AG04449 (cell line): ENCODE results near the gene WDR35.

Source experiments
- CTCF ChIA-PET: fragments of 350-600 bp; formaldehyde crosslinking; extraction: SDS; loops from one replicate; lab custom pipeline; 2021; ENCODE audit warnings: antibody characterized with exemption; lab: Yijun Ruan, JAX
- POLR2A ChIA-PET: fragments of 400-600, 350-600 bp; formaldehyde crosslinking; extraction: SDS; loops from one replicate; lab custom pipeline; 2020; ENCODE audit warnings: antibody characterized with exemption, inconsistent platforms; lab: Yijun Ruan, JAX
- DNase-seq: peaks from one replicate; pipeline ENCODE4 v3.0.0-alpha.2; 2010; ENCODE audit warnings: low read depth, low spot score
- H3K4me3 ChIP-seq: 2 replicates; pipeline ENCODE4 v1.5.1; 2011; ENCODE audit warnings: low read depth, mild to moderate bottlenecking, control low read depth, low read length
- TF ChIP-seq, protein P1 (sequence below): IDR thresholded peaks from one replicate; pipeline ENCODE4 v1.5.1; 2011; ENCODE audit warnings: mild to moderate bottlenecking, moderate library complexity, low read length, control low read depth, inconsistent platforms; ENCODE audit not compliant: insufficient read depth; ENCODE audit errors: missing control alignments

WDR35 gene

GRCh38 chr2:19876751-19877150, 113.2 kb downstream of the WDR35 start:
- DNase-seq, result no peak
- POLR2A ChIA-PET, result interaction anchor here (0.6 kb wide), 1 partner anchor 15 kb away, joined by 4 read pairs; no protein-coding TSS in a partner anchor
- CTCF ChIA-PET, result interaction anchor here (5.0 kb wide), 1 partner anchor 13 kb away, joined by 24 read pairs; no protein-coding TSS in a partner anchor
- H3K4me3 ChIP-seq, result no peak overlapping the region
- TF ChIP-seq, protein P1, sequence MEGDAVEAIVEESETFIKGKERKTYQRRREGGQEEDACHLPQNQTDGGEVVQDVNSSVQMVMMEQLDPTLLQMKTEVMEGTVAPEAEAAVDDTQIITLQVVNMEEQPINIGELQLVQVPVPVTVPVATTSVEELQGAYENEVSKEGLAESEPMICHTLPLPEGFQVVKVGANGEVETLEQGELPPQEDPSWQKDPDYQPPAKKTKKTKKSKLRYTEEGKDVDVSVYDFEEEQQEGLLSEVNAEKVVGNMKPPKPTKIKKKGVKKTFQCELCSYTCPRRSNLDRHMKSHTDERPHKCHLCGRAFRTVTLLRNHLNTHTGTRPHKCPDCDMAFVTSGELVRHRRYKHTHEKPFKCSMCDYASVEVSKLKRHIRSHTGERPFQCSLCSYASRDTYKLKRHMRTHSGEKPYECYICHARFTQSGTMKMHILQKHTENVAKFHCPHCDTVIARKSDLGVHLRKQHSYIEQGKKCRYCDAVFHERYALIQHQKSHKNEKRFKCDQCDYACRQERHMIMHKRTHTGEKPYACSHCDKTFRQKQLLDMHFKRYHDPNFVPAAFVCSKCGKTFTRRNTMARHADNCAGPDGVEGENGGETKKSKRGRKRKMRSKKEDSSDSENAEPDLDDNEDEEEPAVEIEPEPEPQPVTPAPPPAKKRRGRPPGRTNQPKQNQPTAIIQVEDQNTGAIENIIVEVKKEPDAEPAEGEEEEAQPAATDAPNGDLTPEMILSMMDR, result no peak

- TF ChIP-seq, protein P1, result no peak
- no peak for DNase-seq
- POLR2A ChIA-PET, result no interaction called here
- CTCF ChIA-PET, result interaction anchor here (0.7 to 5.0 kb wide), 3 partner anchors 9 to 506 kb away, joined by 3 to 24 read pairs (median 4); no protein-coding TSS in a partner anchor
- no peak overlapping the region for H3K4me3 ChIP-seq
Observed at GRCh38 chr2:19875280-19875679, 114.6 kb downstream of the WDR35 start.

- TF ChIP-seq, protein P1, result no peak
- ChIA-PET CTCF (interaction anchor here (1.5 to 5.0 kb wide), 2 partner anchors 9 to 11 kb away, joined by 4 to 24 read pairs; no protein-coding TSS in a partner anchor), POLR2A (no interaction called here)
- H3K4me3 ChIP-seq, result no peak overlapping the region
- DNase-seq, result no peak
Observed at GRCh38 chr2:19874726-19875125, 115.2 kb downstream of the WDR35 start.

DNA sequence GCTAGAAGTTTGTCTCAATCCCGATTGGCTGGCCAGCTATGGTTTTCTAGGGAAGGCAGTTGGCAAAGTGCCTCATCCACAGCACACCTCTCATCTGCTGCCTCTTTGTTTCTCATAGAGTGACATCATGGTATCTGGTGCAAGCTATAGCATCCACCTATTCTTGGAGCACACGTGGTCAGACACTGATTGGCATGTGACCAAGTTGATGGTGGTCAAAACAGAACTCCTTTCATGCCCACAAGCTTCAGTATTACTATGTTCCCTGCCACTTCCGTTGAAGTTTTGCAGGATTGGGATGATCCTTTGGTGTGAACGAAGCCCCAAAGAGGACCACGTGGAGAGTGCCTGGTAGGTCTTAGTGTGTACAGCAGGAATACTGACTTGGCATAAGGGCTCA, 116.9 kb downstream of the WDR35 start:
- DNase-seq, result no peak
- POLR2A ChIA-PET, result no interaction called here
- CTCF ChIA-PET, result interaction anchor here (1.2 to 5.0 kb wide), 2 partner anchors 9 to 18 kb away, joined by 3 to 24 read pairs; no protein-coding TSS in a partner anchor
- TF ChIP-seq, protein P1, result no peak
- H3K4me3 ChIP-seq, result no peak overlapping the region

GRCh38 chr2:19872302-19872701, 117.6 kb downstream of the WDR35 start:
- TF ChIP-seq, protein P1, result no peak
- ChIA-PET POLR2A (no interaction called here), CTCF (interaction anchor here (1.2 to 5.0 kb wide), 2 partner anchors 8 to 17 kb away, joined by 3 to 24 read pairs; no protein-coding TSS in a partner anchor)

GRCh38 chr2:19871836-19872235, 118.1 kb downstream of the WDR35 start:
- no peak for DNase-seq
- no peak overlapping the region for H3K4me3 ChIP-seq
- ChIA-PET CTCF (interaction anchor here (1.2 to 5.0 kb wide), 2 partner anchors 8 to 16 kb away, joined by 3 to 24 read pairs; no protein-coding TSS in a partner anchor), POLR2A (no interaction called here)
- TF ChIP-seq, protein P1, result no peak

More at GRCh38 chr2:19872302-19872701, 117.6 kb downstream of the WDR35 start:
- no peak overlapping the region for H3K4me3 ChIP-seq
- no peak for DNase-seq
